Measurements from ENCODE around the gene ZNF337.

DNA sequence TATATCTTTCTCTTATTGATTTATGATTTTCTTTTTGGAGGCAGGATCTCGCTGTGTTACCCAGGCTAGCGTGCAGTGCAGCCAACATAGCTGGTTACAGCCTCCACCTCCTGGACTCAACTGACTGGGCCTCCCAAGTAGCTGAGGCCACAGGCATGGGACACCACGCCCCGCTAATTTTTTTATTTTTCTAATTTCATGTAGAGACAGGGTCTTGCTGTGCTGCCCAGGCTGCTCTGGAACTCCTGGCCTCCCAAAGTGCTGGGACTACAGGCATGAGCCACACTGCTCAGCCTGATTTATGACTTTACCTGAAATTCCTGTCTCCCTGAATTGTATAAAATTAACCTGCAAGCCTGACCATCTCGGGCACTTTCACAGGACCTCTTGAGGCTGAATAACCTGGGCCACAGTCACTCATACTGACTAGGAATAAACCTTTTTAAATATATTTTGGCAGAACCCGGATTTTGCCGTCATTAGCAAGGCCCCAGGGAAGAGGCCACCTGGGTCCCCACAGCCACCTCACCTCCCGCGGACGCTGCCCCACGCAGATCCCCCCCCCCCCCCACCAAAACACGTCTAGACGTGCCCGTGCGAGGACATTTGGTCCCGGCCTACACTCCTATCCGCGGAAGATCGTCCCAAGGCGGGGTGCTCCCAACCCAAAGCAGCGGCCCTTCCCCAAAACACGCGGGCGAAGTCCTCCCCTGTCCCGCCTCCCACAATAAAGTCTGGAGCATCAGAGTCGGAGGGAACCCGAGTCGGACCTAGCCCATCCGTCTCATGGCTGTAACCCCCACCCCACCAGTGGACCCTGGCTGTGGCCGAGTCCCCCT lies 902 bp downstream of the ZNF337 start:
- no peak for TF ChIP-seq RAD21 (IDR thresholded peaks at IDR 0.05; ENCODE audit: low read depth)
- TF ChIP-seq, protein P1, sequence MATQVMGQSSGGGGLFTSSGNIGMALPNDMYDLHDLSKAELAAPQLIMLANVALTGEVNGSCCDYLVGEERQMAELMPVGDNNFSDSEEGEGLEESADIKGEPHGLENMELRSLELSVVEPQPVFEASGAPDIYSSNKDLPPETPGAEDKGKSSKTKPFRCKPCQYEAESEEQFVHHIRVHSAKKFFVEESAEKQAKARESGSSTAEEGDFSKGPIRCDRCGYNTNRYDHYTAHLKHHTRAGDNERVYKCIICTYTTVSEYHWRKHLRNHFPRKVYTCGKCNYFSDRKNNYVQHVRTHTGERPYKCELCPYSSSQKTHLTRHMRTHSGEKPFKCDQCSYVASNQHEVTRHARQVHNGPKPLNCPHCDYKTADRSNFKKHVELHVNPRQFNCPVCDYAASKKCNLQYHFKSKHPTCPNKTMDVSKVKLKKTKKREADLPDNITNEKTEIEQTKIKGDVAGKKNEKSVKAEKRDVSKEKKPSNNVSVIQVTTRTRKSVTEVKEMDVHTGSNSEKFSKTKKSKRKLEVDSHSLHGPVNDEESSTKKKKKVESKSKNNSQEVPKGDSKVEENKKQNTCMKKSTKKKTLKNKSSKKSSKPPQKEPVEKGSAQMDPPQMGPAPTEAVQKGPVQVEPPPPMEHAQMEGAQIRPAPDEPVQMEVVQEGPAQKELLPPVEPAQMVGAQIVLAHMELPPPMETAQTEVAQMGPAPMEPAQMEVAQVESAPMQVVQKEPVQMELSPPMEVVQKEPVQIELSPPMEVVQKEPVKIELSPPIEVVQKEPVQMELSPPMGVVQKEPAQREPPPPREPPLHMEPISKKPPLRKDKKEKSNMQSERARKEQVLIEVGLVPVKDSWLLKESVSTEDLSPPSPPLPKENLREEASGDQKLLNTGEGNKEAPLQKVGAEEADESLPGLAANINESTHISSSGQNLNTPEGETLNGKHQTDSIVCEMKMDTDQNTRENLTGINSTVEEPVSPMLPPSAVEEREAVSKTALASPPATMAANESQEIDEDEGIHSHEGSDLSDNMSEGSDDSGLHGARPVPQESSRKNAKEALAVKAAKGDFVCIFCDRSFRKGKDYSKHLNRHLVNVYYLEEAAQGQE (IDR thresholded peaks at IDR 0.05; ENCODE audit: low read depth) = no peak
- TF ChIP-seq YY1 (IDR thresholded peaks at IDR 0.05; ENCODE audit: low read depth) = no peak
- TF ChIP-seq TEAD4 (IDR thresholded peaks at IDR 0.05) = no peak
- no peak for TF ChIP-seq NFIC (IDR thresholded peaks at IDR 0.05)
- no peak for TF ChIP-seq CEBPB (IDR thresholded peaks at IDR 0.05)
- TF ChIP-seq TAF1 (IDR thresholded peaks at IDR 0.05; ENCODE audit: low read depth) = no peak; the same call in 1 of the 2 replicates
- TF ChIP-seq EP300 (IDR thresholded peaks at IDR 0.05; ENCODE audit: borderline replicate concordance) = no peak
- no peak for TF ChIP-seq FOXM1 (IDR thresholded peaks at IDR 0.05; ENCODE audit: borderline replicate concordance, low read depth)
- no peak for TF ChIP-seq CREB1 (IDR thresholded peaks at IDR 0.05; ENCODE audit: low read depth)
- TF ChIP-seq, protein P2, sequence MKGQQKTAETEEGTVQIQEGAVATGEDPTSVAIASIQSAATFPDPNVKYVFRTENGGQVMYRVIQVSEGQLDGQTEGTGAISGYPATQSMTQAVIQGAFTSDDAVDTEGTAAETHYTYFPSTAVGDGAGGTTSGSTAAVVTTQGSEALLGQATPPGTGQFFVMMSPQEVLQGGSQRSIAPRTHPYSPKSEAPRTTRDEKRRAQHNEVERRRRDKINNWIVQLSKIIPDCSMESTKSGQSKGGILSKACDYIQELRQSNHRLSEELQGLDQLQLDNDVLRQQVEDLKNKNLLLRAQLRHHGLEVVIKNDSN (IDR thresholded peaks at IDR 0.05) = no peak
- TF ChIP-seq, protein P3, sequence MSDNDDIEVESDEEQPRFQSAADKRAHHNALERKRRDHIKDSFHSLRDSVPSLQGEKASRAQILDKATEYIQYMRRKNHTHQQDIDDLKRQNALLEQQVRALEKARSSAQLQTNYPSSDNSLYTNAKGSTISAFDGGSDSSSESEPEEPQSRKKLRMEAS (IDR thresholded peaks at IDR 0.05) = no peak
- TF ChIP-seq EGR1 (IDR thresholded peaks at IDR 0.05) = no peak
- TF ChIP-seq TCF12 (IDR thresholded peaks at IDR 0.05; ENCODE audit: low read depth) = no peak
